Measurements from ENCODE around the gene ZNF692. TPM values are rescaled to one million over a fixed set of nuclear protein-coding genes. Genes with fewer than 3 reads are reported as not detected.
A peak's percentile ranks its signal among the peaks of the same experiment; 100 is the strongest.

Gene ZNF692
- total RNA-seq, 1 experiment from 2014 or later, result 48.5 TPM

DNA sequence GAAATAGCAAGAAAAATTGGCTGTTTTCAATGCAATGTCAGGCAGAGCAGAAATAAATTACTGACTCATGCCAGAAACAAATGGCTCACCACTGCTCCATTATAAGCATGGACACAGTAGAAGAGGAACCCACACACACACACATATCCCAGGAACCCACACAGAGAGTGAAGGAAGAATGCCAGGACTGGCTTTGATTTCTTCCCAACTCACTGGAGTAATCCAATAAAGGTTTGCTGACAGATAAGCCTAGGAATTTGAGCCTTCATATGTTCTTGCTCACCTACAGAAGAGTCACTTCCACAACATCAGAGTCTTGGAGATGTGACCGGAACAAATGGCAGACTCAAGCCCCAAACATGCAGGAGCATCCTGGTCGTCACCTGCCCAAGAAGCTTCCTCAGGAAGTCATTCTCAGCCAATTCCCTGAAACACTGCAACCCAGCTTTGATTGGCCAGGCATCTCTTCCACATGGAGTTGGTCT is 35.3 kb downstream of the ZNF692 start:
- Mint-ChIP-seq H3K4me1 (ENCODE audit: low read depth, unreplicated experiment) (peaks cover 19% of the 10 kb centered on the region), H3K4me3 (ENCODE audit: unreplicated experiment) (no peak overlapping the region), H3K36me3 (ENCODE audit: insufficient read depth, unreplicated experiment) (peaks cover 14% of the 10 kb centered on the region), H3K9me3 (ENCODE audit: unreplicated experiment) (no peaks in the 10 kb centered on the region), H3K27me3 (ENCODE audit: insufficient read depth, unreplicated experiment) (no peaks in the 10 kb centered on the region), H3K27ac (ENCODE audit: unreplicated experiment) (no peak overlapping the region)
- CTCF ChIA-PET, result no interaction called here
- POLR2A ChIA-PET, result no interaction called here
- H3K4me3 ChIP-seq (ENCODE audit: low read depth, low read length), result no peak overlapping the region
- TF ChIP-seq, protein P1, sequence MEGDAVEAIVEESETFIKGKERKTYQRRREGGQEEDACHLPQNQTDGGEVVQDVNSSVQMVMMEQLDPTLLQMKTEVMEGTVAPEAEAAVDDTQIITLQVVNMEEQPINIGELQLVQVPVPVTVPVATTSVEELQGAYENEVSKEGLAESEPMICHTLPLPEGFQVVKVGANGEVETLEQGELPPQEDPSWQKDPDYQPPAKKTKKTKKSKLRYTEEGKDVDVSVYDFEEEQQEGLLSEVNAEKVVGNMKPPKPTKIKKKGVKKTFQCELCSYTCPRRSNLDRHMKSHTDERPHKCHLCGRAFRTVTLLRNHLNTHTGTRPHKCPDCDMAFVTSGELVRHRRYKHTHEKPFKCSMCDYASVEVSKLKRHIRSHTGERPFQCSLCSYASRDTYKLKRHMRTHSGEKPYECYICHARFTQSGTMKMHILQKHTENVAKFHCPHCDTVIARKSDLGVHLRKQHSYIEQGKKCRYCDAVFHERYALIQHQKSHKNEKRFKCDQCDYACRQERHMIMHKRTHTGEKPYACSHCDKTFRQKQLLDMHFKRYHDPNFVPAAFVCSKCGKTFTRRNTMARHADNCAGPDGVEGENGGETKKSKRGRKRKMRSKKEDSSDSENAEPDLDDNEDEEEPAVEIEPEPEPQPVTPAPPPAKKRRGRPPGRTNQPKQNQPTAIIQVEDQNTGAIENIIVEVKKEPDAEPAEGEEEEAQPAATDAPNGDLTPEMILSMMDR (IDR thresholded peaks at IDR 0.05; ENCODE audit: insufficient read depth in 1 of 2, low read depth in 1 of 2, low read length in 1 of 2, severe bottlenecking in 1 of 2, unreplicated experiment in 1 of 2), result no peak
- intact Hi-C loops (cut with micrococcal nuclease; ENCODE audit: unreplicated experiment), result no loop called here
- no peaks in the 10 kb centered on the region for H3K27me3 ChIP-seq (replicated peaks; ENCODE audit: control insufficient read depth, insufficient read depth, low read length)
- DNase-seq, result peak in 1 of 2 experiments; percentile 3
- BruUV-seq (replicated peaks), result no TSS peak
- H3K36me3 ChIP-seq (ENCODE audit: control insufficient read depth, insufficient read depth, low read length), result no peaks in the 10 kb centered on the region
- H3K4me1 ChIP-seq, result peaks cover 8% of the 10 kb centered on the region
- H3K9me3 ChIP-seq, result no peaks in the 10 kb centered on the region

DNA sequence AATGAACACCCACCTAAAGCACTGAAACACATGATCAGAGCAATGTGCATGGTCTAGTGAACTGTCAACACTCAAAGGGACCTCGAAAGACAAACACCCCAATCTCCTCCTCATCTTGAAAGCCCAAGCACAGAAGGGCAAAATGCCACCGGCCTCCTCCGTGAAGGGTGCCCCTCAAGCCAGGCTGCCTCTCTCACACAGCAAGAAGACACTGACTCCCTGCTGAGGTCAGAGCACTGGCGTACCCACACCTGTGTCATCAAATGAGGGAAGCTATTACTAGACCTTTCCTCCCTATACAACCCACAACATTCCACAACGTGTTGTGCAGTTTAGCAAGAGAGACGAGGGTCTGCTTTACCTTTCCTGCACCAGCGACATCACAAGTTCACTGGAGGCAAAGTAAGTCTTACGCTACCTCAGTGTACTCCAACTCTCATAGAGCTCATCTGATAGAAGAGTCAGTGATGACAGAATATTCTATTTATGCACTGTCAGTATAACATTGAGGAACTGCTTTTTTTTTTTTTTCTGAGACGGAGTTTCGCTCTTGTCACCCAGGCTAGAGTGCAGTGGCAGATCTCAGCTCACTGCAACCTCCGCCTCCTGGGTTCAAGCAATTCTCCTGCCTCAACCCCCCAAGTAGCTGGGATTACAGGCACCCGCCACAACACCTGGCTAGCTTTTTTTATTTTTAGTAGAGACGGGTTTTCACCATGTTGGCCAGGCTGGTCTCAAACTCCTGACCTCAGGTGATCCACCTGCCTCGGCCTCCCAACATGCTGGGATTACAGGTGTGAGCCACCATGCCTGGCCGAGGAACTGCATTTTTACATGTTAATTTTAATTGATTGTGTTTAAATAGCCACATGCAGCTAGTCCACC is 36.5 kb downstream of the ZNF692 start:
- no peaks in the 10 kb centered on the region for H3K9me3 ChIP-seq
- no peaks in the 10 kb centered on the region for H3K27me3 ChIP-seq (replicated peaks; ENCODE audit: control insufficient read depth, insufficient read depth, low read length)
- DNase-seq, result peak in 1 of 2 experiments; percentile 14
- H3K4me3 ChIP-seq (ENCODE audit: low read depth, low read length), result no peak overlapping the region
- Mint-ChIP-seq H3K4me3 (ENCODE audit: unreplicated experiment) (no peak overlapping the region), H3K4me1 (ENCODE audit: low read depth, unreplicated experiment) (peaks cover 18% of the 10 kb centered on the region), H3K9me3 (ENCODE audit: unreplicated experiment) (no peaks in the 10 kb centered on the region), H3K27me3 (ENCODE audit: insufficient read depth, unreplicated experiment) (no peaks in the 10 kb centered on the region), H3K27ac (ENCODE audit: unreplicated experiment) (no peak overlapping the region), H3K36me3 (ENCODE audit: insufficient read depth, unreplicated experiment) (peaks cover 26% of the 10 kb centered on the region)
- H3K36me3 ChIP-seq (ENCODE audit: control insufficient read depth, insufficient read depth, low read length), result no peaks in the 10 kb centered on the region
- TF ChIP-seq, protein P1 (IDR thresholded peaks at IDR 0.05; ENCODE audit: insufficient read depth in 1 of 2, low read depth in 1 of 2, low read length in 1 of 2, severe bottlenecking in 1 of 2, unreplicated experiment in 1 of 2), result no peak
- no TSS peak for BruUV-seq (replicated peaks)
- intact Hi-C loops (cut with micrococcal nuclease; ENCODE audit: unreplicated experiment), result no loop called here
- H3K4me1 ChIP-seq, result peaks cover 8% of the 10 kb centered on the region
- ChIA-PET CTCF (no interaction called here), POLR2A (no interaction called here)

DNA sequence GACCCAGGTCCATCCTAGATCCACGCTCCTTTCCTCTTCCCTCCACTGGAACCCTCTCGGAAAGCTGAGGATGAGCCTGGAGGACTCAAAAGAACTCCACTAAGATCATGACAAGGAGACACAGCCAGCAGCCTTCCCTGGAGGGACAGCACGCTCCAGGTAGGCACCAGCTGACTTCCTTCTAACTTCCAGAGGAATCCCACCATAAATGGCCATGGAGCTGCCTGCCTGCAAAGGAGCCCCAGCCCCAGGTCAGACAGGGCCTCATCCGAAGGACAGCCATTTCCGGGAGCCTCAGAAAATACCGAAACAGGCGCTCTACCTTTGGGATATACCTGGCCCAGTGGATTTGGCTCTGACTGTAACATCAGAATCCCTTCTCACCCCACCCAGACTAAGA is 37.2 kb downstream of the ZNF692 start:
- H3K9me3 Mint-ChIP-seq (ENCODE audit: unreplicated experiment), result no peaks in the 10 kb centered on the region
- CTCF ChIA-PET, result no interaction called here
- peaks cover 30% of the 10 kb centered on the region for H3K36me3 Mint-ChIP-seq (ENCODE audit: insufficient read depth, unreplicated experiment)
- no peaks in the 10 kb centered on the region for H3K27me3 ChIP-seq (replicated peaks; ENCODE audit: control insufficient read depth, insufficient read depth, low read length)
- no peaks in the 10 kb centered on the region for H3K36me3 ChIP-seq (ENCODE audit: control insufficient read depth, insufficient read depth, low read length)
- no peak overlapping the region for H3K4me3 Mint-ChIP-seq (ENCODE audit: unreplicated experiment)
- peak in 1 of 2 experiments; percentile 11 for DNase-seq
- H3K4me3 ChIP-seq (ENCODE audit: low read depth, low read length), result no peak overlapping the region
- no peak overlapping the region for H3K27ac Mint-ChIP-seq (ENCODE audit: unreplicated experiment)
- no peaks in the 10 kb centered on the region for H3K9me3 ChIP-seq
- POLR2A ChIA-PET, result no interaction called here
- peaks cover 5% of the 10 kb centered on the region for H3K4me1 ChIP-seq
- intact Hi-C loops (cut with micrococcal nuclease; ENCODE audit: unreplicated experiment), result no loop called here
- peaks cover 10% of the 10 kb centered on the region for H3K4me1 Mint-ChIP-seq (ENCODE audit: low read depth, unreplicated experiment)
- BruUV-seq (replicated peaks), result no TSS peak
- no peaks in the 10 kb centered on the region for H3K27me3 Mint-ChIP-seq (ENCODE audit: insufficient read depth, unreplicated experiment)
- TF ChIP-seq, protein P1 (IDR thresholded peaks at IDR 0.05; ENCODE audit: insufficient read depth in 1 of 2, low read depth in 1 of 2, low read length in 1 of 2, severe bottlenecking in 1 of 2, unreplicated experiment in 1 of 2), result no peak
